HepG2 (cell line): ENCODE results near the gene ATP8A1. TPM values are rescaled to one million over a fixed set of nuclear protein-coding genes. Genes with fewer than 3 reads are reported as not detected.

Source experiments
- ARNT2 ChIP-seq: sonication (generic); formaldehyde crosslinking; IDR thresholded peaks from 2 replicates; pipeline ENCODE4 v1.8.0; 2022; ENCODE audit warnings: mild to moderate bottlenecking, low read depth, missing genetic modification reagents, moderate library complexity
- GATAD2A ChIP-seq: IDR thresholded peaks from 2 replicates; pipeline ENCODE4 v1.6.1; 2016
- HMG20A ChIP-seq: IDR thresholded peaks from 2 replicates; pipeline ENCODE4 v1.6.1; 2016; ENCODE audit warnings: borderline replicate concordance
- IRF9 ChIP-seq: sonication (generic); formaldehyde crosslinking; IDR thresholded peaks from 2 replicates; pipeline ENCODE4 v1.8.0; 2022; ENCODE audit warnings: missing genetic modification reagents, mild to moderate bottlenecking, borderline replicate concordance
- KLF9 ChIP-seq: IDR thresholded peaks from 2 replicates; pipeline ENCODE4 v1.6.1; 2016; ENCODE audit warnings: low read depth
- MTA3 ChIP-seq: sonication (generic); formaldehyde crosslinking; IDR thresholded peaks from 2 replicates; pipeline ENCODE4 v1.4.0; 2020; ENCODE audit warnings: missing genetic modification reagents
- NFYC ChIP-seq: IDR thresholded peaks from 2 replicates; pipeline ENCODE4 v1.6.1; 2016; ENCODE audit warnings: missing genetic modification reagents, missing compliant biosample characterization
- NR2F1 ChIP-seq, 2 experiments: fragments of 450-650 bp in 1 of 2; formaldehyde crosslinking in 1 of 2; IDR thresholded peaks; 2 replicates each; pipeline versions ENCODE4 v1.5.0 to v1.6.1; 2016 to 2020; ENCODE audit warnings: mild to moderate bottlenecking in 1 of 2, missing compliant biosample characterization in 1 of 2, missing genetic modification reagents in 1 of 2, moderate library complexity in 1 of 2
- NR2F2 ChIP-seq: IDR thresholded peaks from 2 replicates; pipeline ENCODE4 v1.6.1; 2012; ENCODE audit warnings: low read depth, inconsistent platforms, borderline replicate concordance
- PLSCR1 ChIP-seq: sonication (generic); formaldehyde crosslinking; IDR thresholded peaks from 2 replicates; pipeline ENCODE4 v1.5.0; 2020; ENCODE audit warnings: missing genetic modification reagents, mild to moderate bottlenecking, borderline replicate concordance
- RBFOX2 ChIP-seq: fragments of 200-400 bp; formaldehyde crosslinking; IDR thresholded peaks from 2 replicates; pipeline ENCODE4 v1.6.1; 2017; ENCODE audit warnings: low read depth, mild to moderate bottlenecking, low read length
- RERE ChIP-seq: IDR thresholded peaks from 2 replicates; pipeline ENCODE4 v1.6.1; 2016; ENCODE audit warnings: low read depth, missing genetic modification reagents, missing compliant biosample characterization
- SMARCC2 ChIP-seq: fragments of 450-650 bp; IDR thresholded peaks from 2 replicates; pipeline ENCODE4 v1.6.1; 2017; ENCODE audit warnings: antibody characterized with exemption, mild to moderate bottlenecking
- SOX13 ChIP-seq, 3 experiments: fragments of 450-650 bp in 1 of 3; sonication (generic) in 1 of 3; formaldehyde crosslinking in 1 of 3; IDR thresholded peaks in 2 of 3; conservative IDR thresholded peaks in 1 of 3; 2 replicates each; pipeline versions ENCODE4 v1.5.0 to v1.6.1; 2016 to 2020; ENCODE audit warnings: antibody characterized with exemption in 1 of 3, mild to moderate bottlenecking in 1 of 3, missing compliant biosample characterization in 1 of 3, missing genetic modification reagents in 1 of 3, moderate library complexity in 1 of 3
- SOX6 ChIP-seq, 2 experiments: fragments of 450-650 bp in 1 of 2; sonication (generic) in 1 of 2; formaldehyde crosslinking in 1 of 2; IDR thresholded peaks; 2 replicates each; pipeline versions ENCODE4 v1.4.0 to v1.6.1; 2017 to 2020; ENCODE audit warnings: antibody characterized with exemption in 1 of 2, mild to moderate bottlenecking in 1 of 2, missing genetic modification reagents in 1 of 2
- TCF7L2 ChIP-seq: IDR thresholded peaks from 2 replicates; pipeline ENCODE4 v1.6.1; 2011; ENCODE audit warnings: mild to moderate bottlenecking, low read depth, low read length, moderate library complexity
- ZNF687 ChIP-seq: sonication (generic); formaldehyde crosslinking; IDR thresholded peaks from 2 replicates; pipeline ENCODE4 v1.5.1; 2020; ENCODE audit warnings: mild to moderate bottlenecking, missing genetic modification reagents, moderate library complexity
- ZNF776 ChIP-seq: sonication (generic); formaldehyde crosslinking; IDR thresholded peaks from 2 replicates; pipeline ENCODE4 v1.4.0; 2020; ENCODE audit warnings: mild to moderate bottlenecking, missing genetic modification reagents
- polyA plus RNA-seq, 8 experiments: library from polyadenylated mRNA; depleted of rRNA in 3 of 8; stranded (reverse) in 7 of 8; unstranded in 1 of 8; fragments of >200 nt; fragmentation: Illumina TruSeq in 4 of 8; extraction: Trizol in 4 of 8; gene quantifications; 2 replicates each; pipeline versions ENCODE4 v1.2.1 to v1.2.3, GENCODE V29; 2011 to 2016; ENCODE audit warnings: low read depth in 4 of 8, missing spikeins in 1 of 8, mixed read lengths in 1 of 8; ENCODE audit not compliant: insufficient read depth in 1 of 8
- total RNA-seq, 5 experiments: library from RNA; depleted of rRNA; stranded (reverse); fragments of >200 nt; fragmentation: Illumina TruSeq; extraction: Trizol; gene quantifications; 2 replicates each; pipeline ENCODE4 v1.2.3, GENCODE V29; 2016; ENCODE audit warnings: low read depth in 1 of 5

Gene ATP8A1
- total and polyA plus RNA-seq, 2 of the 13 experiments (the other 11 are each of a cell fraction or from before 2014, with no cell fraction given): 1.7 to 6.2 TPM

GRCh38 chr4:42649870-42650269 lies 7.0 kb downstream of the ATP8A1 start (continued):
- TF ChIP-seq ZNF687 (no peak), SOX13 (IDR thresholded peaks at IDR 0.05) (no peak), SOX13 (CRISPR knock-in tag; conservative IDR thresholded peaks at IDR 0.05 in 1 of 2, IDR thresholded peaks at IDR 0.05 in 1 of 2) (0 out of 4 replicates have a peak, but pooled peaks of 1 of the 2 experiments have one; percentile 32), KLF9 (no peak), IRF9 (CRISPR knock-in tag) (no peak), NR2F1 (CRISPR knock-in tag; IDR thresholded peaks at IDR 0.05) (peak in 1 of 2 experiments; percentile 71; a peak in 2 of 4 replicates), GATAD2A (0 out of 2 replicates have a peak, but pooled peaks have one; percentile 36), ZNF776 (CRISPR knock-in tag) (no peak), NR2F2 (peak; percentile 63; the same call in 1 of the 2 replicates), MTA3 (no peak), SMARCC2 (no peak), NFYC (no peak), TCF7L2 (no peak), ARNT2 (CRISPR knock-in tag) (no peak), PLSCR1 (CRISPR knock-in tag) (no peak), RERE (CRISPR knock-in tag) (no peak), HMG20A (CRISPR knock-in tag) (peak; percentile 51; the same call in 1 of the 2 replicates), SOX6 (IDR thresholded peaks at IDR 0.05) (no peak), SOX6 (CRISPR knock-in tag; IDR thresholded peaks at IDR 0.05) (peak; percentile 34; the same call in 1 of the 2 replicates), RBFOX2 (no peak)
